Ramos (cell line): ENCODE results near the gene PDE6B.
"Not testable (repeated sequence)": the region's sequence is repeated elsewhere in the genome, so short reads cannot be mapped to it uniquely, and the experiment has no call there.

Source experiments
- in situ Hi-C: fragments of 300-500 bp; cut with MboI; formaldehyde crosslinking; loops from one replicate; pipeline ENCODE4 v1.14.3; 2022; ENCODE audit warnings: low sequenced_read_pairs; ENCODE audit not compliant: unreplicated experiment

The PDE6B gene

GRCh38 chr4:699816-700580 lies 74.6 kb downstream of the PDE6B start:
- in situ Hi-C loops = no loop called here

- in situ Hi-C loops = no loop called here
These were observed 75.4 kb downstream of the PDE6B start for GRCh38 chr4:700587-701264.

- in situ Hi-C loops = no loop called here
These were observed 77.3 kb downstream of the PDE6B start for GRCh38 chr4:702618-703048.

- in situ Hi-C loops = no loop called here
These were observed 78.2 kb downstream of the PDE6B start for GRCh38 chr4:703336-704197.

- in situ Hi-C loops = no loop called here
These were observed 79.0 kb downstream of the PDE6B start for GRCh38 chr4:704198-704891.

- in situ Hi-C loops = no loop called here
These were observed 79.6 kb downstream of the PDE6B start for GRCh38 chr4:704971-705277.

- in situ Hi-C loops = no loop called here
These were observed 80.1 kb downstream of the PDE6B start, which contains the start of gene PCGF3 for GRCh38 chr4:705278-706082. PCGF3 (plus strand) TSS chr4:705832; CDS start chr4:733681, 27,849 bp downstream.

GRCh38 chr4:706083-706633 lies 80.8 kb downstream of the PDE6B start:
- in situ Hi-C loops = not testable (repeated sequence)

- in situ Hi-C loops = no loop called here
These were observed 81.6 kb downstream of the PDE6B start for GRCh38 chr4:706834-707598.

- in situ Hi-C loops = no loop called here
These were observed 82.7 kb downstream of the PDE6B start for GRCh38 chr4:707929-708630.

- in situ Hi-C loops = no loop called here
These were observed 83.2 kb downstream of the PDE6B start for GRCh38 chr4:708631-708933.

- in situ Hi-C loops = no loop called here
These were observed 84.0 kb downstream of the PDE6B start for GRCh38 chr4:709348-709747.

GRCh38 chr4:710116-710515 lies 84.7 kb downstream of the PDE6B start:
- in situ Hi-C loops = no loop called here

GRCh38 chr4:710916-711315 lies 85.5 kb downstream of the PDE6B start:
- in situ Hi-C loops = no loop called here

GRCh38 chr4:712093-712492 lies 86.7 kb downstream of the PDE6B start:
- in situ Hi-C loops = no loop called here

GRCh38 chr4:712916-713632 lies 87.7 kb downstream of the PDE6B start:
- in situ Hi-C loops = no loop called here

- in situ Hi-C loops = no loop called here
These were observed 88.7 kb downstream of the PDE6B start for GRCh38 chr4:714087-714486.
